Measurements from ENCODE around the gene ATG16L1. TPM values are rescaled to one million over a fixed set of nuclear protein-coding genes. Genes with fewer than 3 reads are reported as not detected.

The ATG16L1 gene
- total RNA-seq, 4 donors from 2014 or later = 20.8 to 36.1 (median 35.9) TPM

DNA sequence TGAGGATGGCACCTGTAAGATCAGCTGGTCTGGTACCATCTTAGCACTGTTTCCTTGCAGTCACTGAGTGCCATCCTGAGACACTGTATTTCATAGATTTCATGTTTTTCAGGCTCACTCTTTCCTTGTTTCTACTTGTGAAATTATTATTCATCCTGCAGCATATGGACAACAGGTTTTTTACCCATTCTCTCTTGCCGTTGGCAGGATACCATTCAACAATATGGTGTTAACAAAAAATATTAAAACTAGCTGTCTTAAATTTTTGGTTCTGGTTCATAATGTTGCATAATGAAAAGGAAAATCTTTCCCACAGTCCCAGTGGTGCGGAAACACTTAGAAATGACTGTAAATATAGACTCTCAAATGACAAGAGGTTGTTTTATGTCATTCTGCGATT lies 23.1 kb upstream of the ATG16L1 start:
- H3K4me1 ChIP-seq = no peaks in the 10 kb centered on the region
- no peaks in the 10 kb centered on the region for H3K36me3 ChIP-seq
- H3K27me3 ChIP-seq = no peaks in the 10 kb centered on the region
- no peak overlapping the region for H3K27ac ChIP-seq
- no peak overlapping the region for H3K4me3 ChIP-seq
- TF ChIP-seq POLR2A (IDR thresholded peaks at IDR 0.05) = no peak
- TF ChIP-seq, protein P1, sequence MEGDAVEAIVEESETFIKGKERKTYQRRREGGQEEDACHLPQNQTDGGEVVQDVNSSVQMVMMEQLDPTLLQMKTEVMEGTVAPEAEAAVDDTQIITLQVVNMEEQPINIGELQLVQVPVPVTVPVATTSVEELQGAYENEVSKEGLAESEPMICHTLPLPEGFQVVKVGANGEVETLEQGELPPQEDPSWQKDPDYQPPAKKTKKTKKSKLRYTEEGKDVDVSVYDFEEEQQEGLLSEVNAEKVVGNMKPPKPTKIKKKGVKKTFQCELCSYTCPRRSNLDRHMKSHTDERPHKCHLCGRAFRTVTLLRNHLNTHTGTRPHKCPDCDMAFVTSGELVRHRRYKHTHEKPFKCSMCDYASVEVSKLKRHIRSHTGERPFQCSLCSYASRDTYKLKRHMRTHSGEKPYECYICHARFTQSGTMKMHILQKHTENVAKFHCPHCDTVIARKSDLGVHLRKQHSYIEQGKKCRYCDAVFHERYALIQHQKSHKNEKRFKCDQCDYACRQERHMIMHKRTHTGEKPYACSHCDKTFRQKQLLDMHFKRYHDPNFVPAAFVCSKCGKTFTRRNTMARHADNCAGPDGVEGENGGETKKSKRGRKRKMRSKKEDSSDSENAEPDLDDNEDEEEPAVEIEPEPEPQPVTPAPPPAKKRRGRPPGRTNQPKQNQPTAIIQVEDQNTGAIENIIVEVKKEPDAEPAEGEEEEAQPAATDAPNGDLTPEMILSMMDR (IDR thresholded peaks at IDR 0.05 in 4 of 5, conservative IDR thresholded peaks at IDR 0.05 in 1 of 5) = no peak
- ATAC-seq (no peak), DNase-seq (no peak)
- in situ Hi-C loops (cut with MboI; ENCODE audit: low sequenced_read_pairs in 4 of 4) (no loop called here), intact Hi-C loops (cut with DNase I; ENCODE audit: low total_unique reads) (no loop called here)
- H3K9me3 ChIP-seq = no peaks in the 10 kb centered on the region

DNA sequence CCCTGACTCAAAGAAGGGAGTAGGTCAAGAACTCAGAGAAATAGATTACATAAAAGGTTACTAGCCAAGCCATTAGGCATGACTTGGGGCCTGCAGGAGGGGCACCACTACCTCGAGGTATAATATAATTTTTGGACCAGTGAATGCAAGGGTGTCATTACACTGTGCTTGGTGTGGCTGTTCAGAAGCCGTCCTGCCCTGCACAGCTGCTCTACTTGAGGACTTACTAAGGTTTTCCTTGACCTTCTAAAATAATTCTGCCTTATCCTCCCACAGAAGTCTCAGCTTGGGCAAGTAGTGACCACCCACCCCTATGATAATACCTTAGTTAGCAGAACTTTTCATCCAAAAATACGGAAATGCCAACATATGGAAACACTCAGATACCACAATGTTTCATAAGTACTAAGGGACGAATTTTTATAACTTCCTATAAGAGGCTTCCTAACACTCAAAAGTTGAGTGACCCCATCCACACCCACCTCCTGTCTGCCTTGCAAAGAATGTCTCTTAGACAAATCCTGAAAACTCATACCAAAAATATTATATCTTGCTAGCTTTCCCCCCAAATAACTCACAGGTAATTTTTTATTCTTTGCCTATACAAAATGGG lies 17.7 kb upstream of the ATG16L1 start:
- Histone ChIP-seq H3K27me3 (no peaks in the 10 kb centered on the region), H3K27ac (no peak overlapping the region), H3K9me3 (no peaks in the 10 kb centered on the region), H3K4me3 (no peak overlapping the region), H3K4me1 (no peaks in the 10 kb centered on the region), H3K36me3 (no peaks in the 10 kb centered on the region)
- in situ Hi-C loops (cut with MboI; ENCODE audit: low sequenced_read_pairs in 4 of 4) = no loop called here
- intact Hi-C loops (cut with DNase I; ENCODE audit: low total_unique reads) = no loop called here
- TF ChIP-seq POLR2A (IDR thresholded peaks at IDR 0.05) = no peak
- TF ChIP-seq, protein P1 (IDR thresholded peaks at IDR 0.05 in 4 of 5, conservative IDR thresholded peaks at IDR 0.05 in 1 of 5) = no peak
- no peak for ATAC-seq
- no peak for DNase-seq

DNA sequence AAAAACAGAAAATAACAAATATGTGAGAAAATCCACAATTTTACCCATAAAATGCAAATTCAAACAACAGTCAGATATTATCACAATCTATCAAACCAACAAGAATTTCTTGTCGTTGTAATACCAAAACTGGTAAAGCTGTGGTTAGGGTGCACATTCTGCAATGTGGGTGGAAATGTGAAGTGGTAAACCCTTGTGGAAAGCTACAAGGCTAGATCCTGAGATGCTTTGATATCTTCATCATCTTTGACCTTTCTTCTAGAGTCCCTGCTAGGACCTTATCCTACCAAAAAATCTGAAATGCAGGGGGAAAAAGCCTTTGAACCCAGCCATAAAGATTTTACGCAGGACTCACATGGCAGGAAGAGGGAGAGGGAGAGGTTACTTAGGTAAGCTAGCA lies 17.2 kb upstream of the ATG16L1 start:
- no peaks in the 10 kb centered on the region for H3K27me3 ChIP-seq
- H3K9me3 ChIP-seq = no peaks in the 10 kb centered on the region
- DNase-seq (no peak), ATAC-seq (no peak)
- no peak overlapping the region for H3K4me3 ChIP-seq
- H3K36me3 ChIP-seq = no peaks in the 10 kb centered on the region
- in situ Hi-C loops (cut with MboI; ENCODE audit: low sequenced_read_pairs in 4 of 4) = no loop called here
- H3K27ac ChIP-seq = no peak overlapping the region
- no peaks in the 10 kb centered on the region for H3K4me1 ChIP-seq
- TF ChIP-seq, protein P1 (IDR thresholded peaks at IDR 0.05 in 4 of 5, conservative IDR thresholded peaks at IDR 0.05 in 1 of 5) = no peak
- no peak for TF ChIP-seq POLR2A (IDR thresholded peaks at IDR 0.05)
- intact Hi-C loops (cut with DNase I; ENCODE audit: low total_unique reads) = no loop called here

DNA sequence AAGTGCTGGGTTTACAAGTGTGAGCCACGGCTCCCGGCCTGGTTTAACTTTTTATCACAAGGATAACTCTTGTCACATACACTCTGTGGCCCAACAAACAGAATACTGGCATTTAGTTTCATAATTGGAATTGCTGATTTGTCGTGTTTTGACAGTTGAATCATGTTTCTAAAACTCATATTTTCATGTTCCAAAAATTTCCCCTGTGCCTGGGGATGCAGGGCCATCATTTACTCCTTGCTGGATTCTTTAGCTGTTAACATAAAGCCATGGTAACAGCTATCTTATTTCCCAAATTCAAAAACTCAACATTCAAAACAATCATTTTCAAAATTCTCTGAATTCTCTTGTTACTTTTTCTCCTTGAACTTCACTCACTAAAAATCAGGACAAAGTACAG lies 16.5 kb upstream of the ATG16L1 start:
- TF ChIP-seq, protein P1 (IDR thresholded peaks at IDR 0.05 in 4 of 5, conservative IDR thresholded peaks at IDR 0.05 in 1 of 5) = no peak
- TF ChIP-seq POLR2A (IDR thresholded peaks at IDR 0.05) = no peak
- intact Hi-C loops (cut with DNase I; ENCODE audit: low total_unique reads) (no loop called here), in situ Hi-C loops (cut with MboI; ENCODE audit: low sequenced_read_pairs in 4 of 4) (no loop called here)
- H3K4me1 ChIP-seq = no peaks in the 10 kb centered on the region
- DNase-seq (no peak), ATAC-seq (no peak)
- no peaks in the 10 kb centered on the region for H3K27me3 ChIP-seq
- H3K27ac ChIP-seq = no peak overlapping the region
- H3K4me3 ChIP-seq = no peak overlapping the region
- H3K36me3 ChIP-seq = no peaks in the 10 kb centered on the region
- no peaks in the 10 kb centered on the region for H3K9me3 ChIP-seq

GRCh38 chr2:233235977-233236376 lies 15.5 kb upstream of the ATG16L1 start:
- TF ChIP-seq, protein P1 (IDR thresholded peaks at IDR 0.05 in 4 of 5, conservative IDR thresholded peaks at IDR 0.05 in 1 of 5) = no peak
- no peak for TF ChIP-seq POLR2A (IDR thresholded peaks at IDR 0.05)
- no peaks in the 10 kb centered on the region for H3K27me3 ChIP-seq
- ATAC-seq (no peak), DNase-seq (no peak)
- H3K4me3 ChIP-seq = no peak overlapping the region
- no peaks in the 10 kb centered on the region for H3K36me3 ChIP-seq
- H3K27ac ChIP-seq = no peak overlapping the region
- H3K9me3 ChIP-seq = no peaks in the 10 kb centered on the region
- H3K4me1 ChIP-seq = no peaks in the 10 kb centered on the region
- in situ Hi-C loops (cut with MboI; ENCODE audit: low sequenced_read_pairs in 4 of 4) (no loop called here), intact Hi-C loops (cut with DNase I; ENCODE audit: low total_unique reads) (no loop called here)

Measured in gastrocnemius medialis (tissue), 4 donors.